ENCODE data around the gene DOP1A.

GRCh38 chr6:83190626-83191025, 123.2 kb downstream of the DOP1A start:
- TF ChIP-seq, protein P1, sequence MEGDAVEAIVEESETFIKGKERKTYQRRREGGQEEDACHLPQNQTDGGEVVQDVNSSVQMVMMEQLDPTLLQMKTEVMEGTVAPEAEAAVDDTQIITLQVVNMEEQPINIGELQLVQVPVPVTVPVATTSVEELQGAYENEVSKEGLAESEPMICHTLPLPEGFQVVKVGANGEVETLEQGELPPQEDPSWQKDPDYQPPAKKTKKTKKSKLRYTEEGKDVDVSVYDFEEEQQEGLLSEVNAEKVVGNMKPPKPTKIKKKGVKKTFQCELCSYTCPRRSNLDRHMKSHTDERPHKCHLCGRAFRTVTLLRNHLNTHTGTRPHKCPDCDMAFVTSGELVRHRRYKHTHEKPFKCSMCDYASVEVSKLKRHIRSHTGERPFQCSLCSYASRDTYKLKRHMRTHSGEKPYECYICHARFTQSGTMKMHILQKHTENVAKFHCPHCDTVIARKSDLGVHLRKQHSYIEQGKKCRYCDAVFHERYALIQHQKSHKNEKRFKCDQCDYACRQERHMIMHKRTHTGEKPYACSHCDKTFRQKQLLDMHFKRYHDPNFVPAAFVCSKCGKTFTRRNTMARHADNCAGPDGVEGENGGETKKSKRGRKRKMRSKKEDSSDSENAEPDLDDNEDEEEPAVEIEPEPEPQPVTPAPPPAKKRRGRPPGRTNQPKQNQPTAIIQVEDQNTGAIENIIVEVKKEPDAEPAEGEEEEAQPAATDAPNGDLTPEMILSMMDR (IDR thresholded peaks at IDR 0.05 in 8 of 11, conservative IDR thresholded peaks at IDR 0.05 in 3 of 11): no peak
- no peak for TF ChIP-seq POLR2A (IDR thresholded peaks at IDR 0.05)
- no peak for TF ChIP-seq POLR2AphosphoS5 (IDR thresholded peaks at IDR 0.05)
